IMR-90 (cell line): ENCODE results near the gene PRUNE2.

Source experiments
- CTCF ChIP-seq: conservative IDR thresholded peaks from 2 replicates; pipeline ENCODE4 v1.5.1; 2012; ENCODE audit warnings: mild to moderate bottlenecking, low read depth, low read length, improper control_type of control experiment
- MAZ ChIP-seq: IDR thresholded peaks from 2 replicates; pipeline ENCODE4 v1.6.1; 2012; ENCODE audit warnings: low read depth, mild to moderate bottlenecking, low read length, improper control_type of control experiment, moderate library complexity, borderline replicate concordance
- MXI1 ChIP-seq: IDR thresholded peaks from 2 replicates; pipeline ENCODE4 v1.6.1; 2012; ENCODE audit warnings: low read depth, mild to moderate bottlenecking, low read length, moderate library complexity, borderline replicate concordance
- POLR2A ChIP-seq: IDR thresholded peaks from 2 replicates; pipeline ENCODE4 v1.6.1; 2012; ENCODE audit warnings: mild to moderate bottlenecking, low read depth, low read length
- RAD21 ChIP-seq: IDR thresholded peaks from 2 replicates; pipeline ENCODE4 v1.6.1; 2012; ENCODE audit warnings: low read length, improper control_type of control experiment
- RCOR1 ChIP-seq: IDR thresholded peaks from 2 replicates; pipeline ENCODE4 v1.6.1; 2012; ENCODE audit warnings: mild to moderate bottlenecking, low read length, improper control_type of control experiment; ENCODE audit not compliant: insufficient replicate concordance
- SMC3 ChIP-seq: fragments of 150-350 bp; IDR thresholded peaks from 2 replicates; pipeline ENCODE4 v1.6.1; 2016; ENCODE audit warnings: low read depth, mild to moderate bottlenecking, antibody characterized with exemption, low read length, moderate library complexity
- USF2 ChIP-seq: fragments of 150-350 bp; IDR thresholded peaks from 2 replicates; pipeline ENCODE4 v1.6.1; 2017; ENCODE audit warnings: mild to moderate bottlenecking, antibody characterized with exemption, low read length, low read depth

DNA sequence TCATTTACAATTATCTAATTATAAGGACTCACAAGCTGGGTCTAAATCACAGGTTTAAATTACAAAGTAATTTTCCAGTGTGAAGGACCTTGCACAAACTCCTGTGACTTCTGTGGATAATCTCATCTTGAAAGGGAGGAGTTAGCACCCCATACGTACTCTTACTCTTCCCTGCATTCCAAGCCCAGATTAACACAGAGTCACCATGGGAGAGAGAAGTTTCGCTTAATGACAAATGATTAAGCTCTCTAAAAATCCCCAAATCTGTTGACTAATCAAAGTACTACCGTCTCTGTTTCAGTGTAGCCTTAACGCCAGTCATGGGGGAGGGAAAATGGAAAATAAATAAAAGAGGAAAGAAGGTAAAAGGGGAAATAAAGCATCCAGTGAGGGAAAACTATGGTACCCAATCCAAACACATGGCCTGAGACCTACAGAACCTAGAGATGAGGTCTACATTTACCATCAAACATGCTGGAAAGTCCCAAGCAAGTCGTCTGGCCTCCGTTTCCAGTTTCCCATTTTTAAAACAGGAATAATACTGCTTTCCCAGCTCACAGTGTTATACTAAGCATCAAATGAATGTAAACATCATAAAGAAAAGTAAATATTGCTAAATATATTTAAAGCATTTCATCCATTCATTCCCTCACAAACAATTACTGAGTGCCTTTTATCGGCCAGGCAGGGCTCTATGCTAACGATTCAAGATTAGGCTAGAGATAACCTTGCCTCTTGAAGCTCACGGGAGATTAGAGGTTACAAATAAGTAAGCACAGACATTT is 78.4 kb downstream of the PRUNE2 start:
- TF ChIP-seq RAD21 = no peak
- no peak for TF ChIP-seq POLR2A
- TF ChIP-seq MAZ = no peak
- TF ChIP-seq MXI1 = no peak
- no peak for TF ChIP-seq CTCF
- TF ChIP-seq RCOR1 = no peak
- TF ChIP-seq SMC3 = no peak
- no peak for TF ChIP-seq USF2
